ENCODE results near the gene TRRAP. TPM values are rescaled to one million over a fixed set of nuclear protein-coding genes. Genes with fewer than 3 reads are reported as not detected.

The TRRAP gene
- total and polyA plus RNA-seq, 4 donors, result 8.3 to 43.1 (median 20.9) TPM

DNA sequence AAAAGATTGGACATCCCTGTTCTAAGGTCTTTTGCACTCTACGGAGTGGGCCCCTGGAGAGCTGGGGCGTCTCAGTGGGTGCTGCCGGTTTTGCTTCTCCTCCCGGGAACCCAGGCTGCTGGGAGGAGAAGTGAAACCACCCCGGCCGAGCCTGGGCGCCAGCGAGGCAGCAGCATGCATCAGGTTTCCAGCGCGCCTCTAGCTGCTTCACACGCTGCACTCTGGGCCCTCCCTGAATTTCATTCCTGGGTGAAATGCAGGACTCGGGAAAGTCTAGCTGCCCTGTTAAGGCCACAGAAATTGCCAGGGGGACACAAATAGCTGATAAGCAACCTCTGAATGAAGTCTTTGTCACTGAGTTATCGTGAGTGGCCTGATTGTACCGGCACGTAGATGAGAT lies 127.4 kb downstream of the TRRAP start:
- TF ChIP-seq, protein P1, sequence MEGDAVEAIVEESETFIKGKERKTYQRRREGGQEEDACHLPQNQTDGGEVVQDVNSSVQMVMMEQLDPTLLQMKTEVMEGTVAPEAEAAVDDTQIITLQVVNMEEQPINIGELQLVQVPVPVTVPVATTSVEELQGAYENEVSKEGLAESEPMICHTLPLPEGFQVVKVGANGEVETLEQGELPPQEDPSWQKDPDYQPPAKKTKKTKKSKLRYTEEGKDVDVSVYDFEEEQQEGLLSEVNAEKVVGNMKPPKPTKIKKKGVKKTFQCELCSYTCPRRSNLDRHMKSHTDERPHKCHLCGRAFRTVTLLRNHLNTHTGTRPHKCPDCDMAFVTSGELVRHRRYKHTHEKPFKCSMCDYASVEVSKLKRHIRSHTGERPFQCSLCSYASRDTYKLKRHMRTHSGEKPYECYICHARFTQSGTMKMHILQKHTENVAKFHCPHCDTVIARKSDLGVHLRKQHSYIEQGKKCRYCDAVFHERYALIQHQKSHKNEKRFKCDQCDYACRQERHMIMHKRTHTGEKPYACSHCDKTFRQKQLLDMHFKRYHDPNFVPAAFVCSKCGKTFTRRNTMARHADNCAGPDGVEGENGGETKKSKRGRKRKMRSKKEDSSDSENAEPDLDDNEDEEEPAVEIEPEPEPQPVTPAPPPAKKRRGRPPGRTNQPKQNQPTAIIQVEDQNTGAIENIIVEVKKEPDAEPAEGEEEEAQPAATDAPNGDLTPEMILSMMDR (IDR thresholded peaks at IDR 0.05; ENCODE audit: control extremely low read depth, extremely low read depth), result no peak
- peaks cover 23 to 54% (median 45%) of the 10 kb centered on the region in 4 donors for H3K36me3 ChIP-seq (ENCODE audit: control insufficient read depth in 4 of 4, insufficient read depth in 4 of 4, low read length in 4 of 4)
- DNase-seq (peak in 1 of 3 donors; percentile 4), ATAC-seq (ENCODE audit: insufficient read depth, low FRiP score) (no peak)
- WGBS, 2 donors, result 80 to 84% methylated on average over 15 of the region's 15 CpGs
- H3K27me3 ChIP-seq (ENCODE audit: control insufficient read depth in 3 of 3, insufficient read depth in 3 of 3, low read length in 2 of 3), result no peaks in the 10 kb centered on the region
- H3K27ac ChIP-seq (ENCODE audit: low read depth in 1 of 2, low read length in 1 of 2), result peak overlapping the region in 1 of 2 donors; percentile 2
- H3K4me1 ChIP-seq (ENCODE audit: control insufficient read depth in 5 of 5, insufficient read depth in 5 of 5, low read length in 5 of 5), result peaks cover 0 to 7% (median 0%) of the 10 kb centered on the region in 5 donors
- H3K4me3 ChIP-seq, result no peak overlapping the region
- no peaks in the 10 kb centered on the region for H3K9me3 ChIP-seq (ENCODE audit: control insufficient read depth in 4 of 4, insufficient read depth in 3 of 4, low read length in 3 of 4)
- H3K9ac ChIP-seq (ENCODE audit: insufficient read depth in 1 of 2, low read length in 2 of 2), result no peak overlapping the region

DNA sequence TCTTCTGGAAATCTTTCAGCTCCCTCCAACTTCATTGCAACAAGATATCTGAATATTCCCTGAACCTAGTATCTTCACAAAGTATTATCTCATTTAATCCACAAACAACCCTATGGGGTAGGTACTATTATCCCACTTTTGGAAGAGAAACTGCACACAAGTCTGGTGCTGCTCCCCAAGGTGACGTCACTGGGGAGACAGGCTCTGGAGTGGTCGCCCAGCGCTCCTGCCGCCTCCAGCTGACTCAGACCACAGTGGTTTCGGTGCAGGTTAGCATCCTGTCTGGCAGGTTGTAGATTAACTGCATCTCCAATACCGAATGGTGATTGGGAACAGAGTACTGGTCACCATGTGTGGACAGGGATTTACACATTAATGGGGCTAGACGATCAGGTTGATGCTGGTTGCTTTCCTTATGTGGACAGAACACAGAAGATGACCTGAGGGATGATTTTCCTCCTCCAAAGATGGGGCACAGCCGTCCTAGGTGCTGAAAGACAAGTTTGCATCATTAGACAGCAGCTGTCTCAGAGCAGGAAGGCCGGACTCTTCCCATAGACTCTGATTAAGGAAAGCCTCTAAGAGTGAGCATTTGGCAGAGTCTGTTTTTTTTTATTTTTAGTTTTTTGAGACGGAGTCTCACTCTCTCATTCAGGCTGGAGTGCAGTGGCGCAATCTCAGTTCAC lies 128.6 kb downstream of the TRRAP start:
- no peak overlapping the region for H3K4me3 ChIP-seq
- 95% methylated on average over 11 of the region's 11 CpGs for WGBS, 2 donors
- no peaks in the 10 kb centered on the region for H3K9me3 ChIP-seq (ENCODE audit: control insufficient read depth in 4 of 4, insufficient read depth in 3 of 4, low read length in 3 of 4)
- H3K27ac ChIP-seq (ENCODE audit: low read depth in 1 of 2, low read length in 1 of 2), result no peak overlapping the region
- H3K9ac ChIP-seq (ENCODE audit: insufficient read depth in 1 of 2, low read length in 2 of 2), result no peak overlapping the region
- TF ChIP-seq, protein P1 (IDR thresholded peaks at IDR 0.05; ENCODE audit: control extremely low read depth, extremely low read depth), result no peak
- no peak for ATAC-seq (ENCODE audit: insufficient read depth, low FRiP score)
- DNase-seq, result no peak
- no peaks in the 10 kb centered on the region for H3K27me3 ChIP-seq (ENCODE audit: control insufficient read depth in 3 of 3, insufficient read depth in 3 of 3, low read length in 2 of 3)
- H3K36me3 ChIP-seq (ENCODE audit: control insufficient read depth in 4 of 4, insufficient read depth in 4 of 4, low read length in 4 of 4), result peaks cover 23 to 60% (median 44%) of the 10 kb centered on the region in 4 donors
- H3K4me1 ChIP-seq (ENCODE audit: control insufficient read depth in 5 of 5, insufficient read depth in 5 of 5, low read length in 5 of 5), result peaks cover 0 to 7% (median 0%) of the 10 kb centered on the region in 5 donors

DNA sequence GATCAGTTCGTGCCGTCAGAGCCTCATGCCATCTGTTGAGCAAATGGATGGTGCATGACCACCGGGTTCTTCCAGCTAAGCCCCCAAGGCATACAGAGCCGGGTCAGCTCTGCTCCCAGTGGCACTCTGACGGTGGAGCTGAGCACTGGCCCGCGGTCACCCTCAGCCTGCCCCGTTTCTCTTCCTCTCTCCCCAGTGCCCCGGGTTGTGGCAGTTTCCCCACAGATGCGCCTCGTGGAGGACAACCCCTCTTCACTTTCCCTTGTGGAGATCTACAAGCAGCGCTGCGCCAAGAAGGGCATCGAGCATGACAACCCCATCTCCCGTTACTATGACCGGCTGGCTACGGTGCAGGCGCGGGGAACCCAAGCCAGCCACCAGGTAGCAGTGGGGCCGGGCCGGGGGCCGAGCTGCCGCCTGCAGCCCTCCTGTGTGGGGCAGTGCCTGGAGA lies 129.9 kb downstream of the TRRAP start:
- no peak overlapping the region for H3K4me3 ChIP-seq
- ATAC-seq (ENCODE audit: insufficient read depth, low FRiP score) (no peak), DNase-seq (no peak)
- no peaks in the 10 kb centered on the region for H3K27me3 ChIP-seq (ENCODE audit: control insufficient read depth in 3 of 3, insufficient read depth in 3 of 3, low read length in 2 of 3)
- peaks cover 0 to 3% (median 0%) of the 10 kb centered on the region in 5 donors for H3K4me1 ChIP-seq (ENCODE audit: control insufficient read depth in 5 of 5, insufficient read depth in 5 of 5, low read length in 5 of 5)
- no peaks in the 10 kb centered on the region for H3K9me3 ChIP-seq (ENCODE audit: control insufficient read depth in 4 of 4, insufficient read depth in 3 of 4, low read length in 3 of 4)
- peaks cover 28 to 67% (median 41%) of the 10 kb centered on the region in 4 donors for H3K36me3 ChIP-seq (ENCODE audit: control insufficient read depth in 4 of 4, insufficient read depth in 4 of 4, low read length in 4 of 4)
- no peak overlapping the region for H3K27ac ChIP-seq (ENCODE audit: low read depth in 1 of 2, low read length in 1 of 2)
- no peak overlapping the region for H3K9ac ChIP-seq (ENCODE audit: insufficient read depth in 1 of 2, low read length in 2 of 2)
- 96 to 97% methylated on average over 23 of the region's 23 CpGs for WGBS, 2 donors
- TF ChIP-seq, protein P1 (IDR thresholded peaks at IDR 0.05; ENCODE audit: control extremely low read depth, extremely low read depth), result no peak
